Duodenal mucosa (tissue), 2 donors: Measurements from ENCODE around the gene TP53I11.

Experiments
- H3K27ac ChIP-seq: one replicate; pipeline ENCODE4 v1.7.0; 2013; ENCODE audit warnings: low read depth, low read length
- H3K27me3 ChIP-seq, 2 donors: one replicate each; pipeline ENCODE4 v1.7.0; 2013; ENCODE audit warnings: low read length in 2 of 2, control low read depth in 1 of 2; ENCODE audit not compliant: insufficient read depth in 2 of 2, control insufficient read depth in 1 of 2
- H3K36me3 ChIP-seq, 2 donors: one replicate each; pipeline ENCODE4 v1.7.0; 2013; ENCODE audit warnings: low read length in 2 of 2, control low read depth in 1 of 2; ENCODE audit not compliant: insufficient read depth in 2 of 2, control insufficient read depth in 1 of 2
- H3K4me1 ChIP-seq, 2 donors: one replicate each; pipeline ENCODE4 v1.7.0; 2013; ENCODE audit warnings: low read length in 2 of 2, control low read depth in 1 of 2; ENCODE audit not compliant: insufficient read depth in 2 of 2, control insufficient read depth in 1 of 2
- H3K4me3 ChIP-seq, 2 donors: one replicate each; pipeline ENCODE4 v1.7.0; 2013; ENCODE audit warnings: low read length in 2 of 2, low read depth in 1 of 2
- H3K9ac ChIP-seq, 2 donors: one replicate each; pipeline ENCODE4 v1.7.0; 2013; ENCODE audit warnings: low read length in 2 of 2, low read depth in 1 of 2
- H3K9me3 ChIP-seq, 2 donors: one replicate each; pipeline ENCODE4 v1.7.0; 2013; ENCODE audit warnings: low read length in 2 of 2, control low read depth in 1 of 2; ENCODE audit not compliant: control insufficient read depth in 1 of 2

The TP53I11 gene

GRCh38 chr11:44893846-44894617 is 56.7 kb downstream of the TP53I11 start:
- H3K4me3 ChIP-seq, result no peak overlapping the region
- no peak overlapping the region for H3K9ac ChIP-seq
- H3K27ac ChIP-seq, result no peak overlapping the region
- peaks cover 0 to 6% of the 10 kb centered on the region in 2 donors for H3K9me3 ChIP-seq
- H3K4me1 ChIP-seq, result peaks cover 0 to 5% of the 10 kb centered on the region in 2 donors
- no peaks in the 10 kb centered on the region for H3K27me3 ChIP-seq
- H3K36me3 ChIP-seq, result no peaks in the 10 kb centered on the region

GRCh38 chr11:44893308-44893822 is 57.3 kb downstream of the TP53I11 start:
- Histone ChIP-seq H3K9ac (no peak overlapping the region), H3K27me3 (no peaks in the 10 kb centered on the region), H3K4me1 (peaks cover 0 to 5% of the 10 kb centered on the region in 2 donors), H3K4me3 (no peak overlapping the region), H3K36me3 (no peaks in the 10 kb centered on the region), H3K9me3 (peaks cover 0 to 3% of the 10 kb centered on the region in 2 donors), H3K27ac (no peak overlapping the region)

GRCh38 chr11:44892843-44893242 is 57.8 kb downstream of the TP53I11 start:
- Histone ChIP-seq H3K9me3 (no peaks in the 10 kb centered on the region), H3K27ac (no peak overlapping the region), H3K27me3 (no peaks in the 10 kb centered on the region), H3K9ac (no peak overlapping the region), H3K4me3 (no peak overlapping the region), H3K36me3 (no peaks in the 10 kb centered on the region), H3K4me1 (peaks cover 0 to 5% of the 10 kb centered on the region in 2 donors)

- Histone ChIP-seq H3K4me3 (no peak overlapping the region), H3K27ac (no peak overlapping the region), H3K27me3 (no peaks in the 10 kb centered on the region), H3K9me3 (no peaks in the 10 kb centered on the region), H3K9ac (no peak overlapping the region), H3K36me3 (no peaks in the 10 kb centered on the region), H3K4me1 (peaks cover 6 to 20% of the 10 kb centered on the region in 2 donors)
Observed at GRCh38 chr11:44889266-44889665, 61.4 kb downstream of the TP53I11 start.

- Histone ChIP-seq H3K9me3 (no peaks in the 10 kb centered on the region), H3K9ac (no peak overlapping the region), H3K36me3 (no peaks in the 10 kb centered on the region), H3K4me3 (no peak overlapping the region), H3K27me3 (no peaks in the 10 kb centered on the region), H3K27ac (no peak overlapping the region), H3K4me1 (peaks cover 22 to 29% of the 10 kb centered on the region in 2 donors)
Observed at GRCh38 chr11:44887636-44888035, 63.0 kb downstream of the TP53I11 start.

GRCh38 chr11:44886790-44887140 is 63.9 kb downstream of the TP53I11 start:
- no peaks in the 10 kb centered on the region for H3K27me3 ChIP-seq
- H3K36me3 ChIP-seq, result no peaks in the 10 kb centered on the region
- no peak overlapping the region for H3K27ac ChIP-seq
- H3K9me3 ChIP-seq, result no peaks in the 10 kb centered on the region
- H3K9ac ChIP-seq, result no peak overlapping the region
- H3K4me1 ChIP-seq, result peaks cover 31 to 32% of the 10 kb centered on the region in 2 donors
- no peak overlapping the region for H3K4me3 ChIP-seq

- Histone ChIP-seq H3K4me1 (peaks cover 31 to 32% of the 10 kb centered on the region in 2 donors), H3K36me3 (no peaks in the 10 kb centered on the region), H3K4me3 (no peak overlapping the region), H3K27me3 (no peaks in the 10 kb centered on the region), H3K9ac (no peak overlapping the region), H3K9me3 (no peaks in the 10 kb centered on the region), H3K27ac (no peak overlapping the region)
Observed at GRCh38 chr11:44885919-44886789, 64.5 kb downstream of the TP53I11 start.

- Histone ChIP-seq H3K4me3 (no peak overlapping the region), H3K9ac (no peak overlapping the region), H3K4me1 (peaks cover 31 to 32% of the 10 kb centered on the region in 2 donors), H3K27me3 (no peaks in the 10 kb centered on the region), H3K36me3 (no peaks in the 10 kb centered on the region), H3K27ac (no peak overlapping the region), H3K9me3 (no peaks in the 10 kb centered on the region)
Observed at GRCh38 chr11:44885065-44885810, 65.4 kb downstream of the TP53I11 start.

GRCh38 chr11:44884056-44884455 is 66.6 kb downstream of the TP53I11 start:
- H3K4me1 ChIP-seq, result peaks cover 31 to 32% of the 10 kb centered on the region in 2 donors
- peak overlapping the region; percentile 50 for H3K27ac ChIP-seq
- no peaks in the 10 kb centered on the region for H3K36me3 ChIP-seq

More at GRCh38 chr11:44884056-44884455, 66.6 kb downstream of the TP53I11 start:
- Histone ChIP-seq H3K9me3 (no peaks in the 10 kb centered on the region), H3K4me3 (peak overlapping the region in 1 of 2 donors; percentile 14), H3K27me3 (no peaks in the 10 kb centered on the region), H3K9ac (peak overlapping the region; percentile 14 to 34)
